GM19025 (cell line): ENCODE results near the gene PEAR1.
"Not testable (repeated sequence)": the region's sequence is repeated elsewhere in the genome, so short reads cannot be mapped to it uniquely, and the experiment has no call there.

Experiments
- ATAC-seq: cut with Tn5 transposase; IDR thresholded peaks from one replicate; pipeline ENCODE4 v1.9.1; 2021; ENCODE audit warnings: mild to moderate bottlenecking, low read depth, moderate library complexity; ENCODE audit not compliant: unreplicated experiment

Gene PEAR1

DNA sequence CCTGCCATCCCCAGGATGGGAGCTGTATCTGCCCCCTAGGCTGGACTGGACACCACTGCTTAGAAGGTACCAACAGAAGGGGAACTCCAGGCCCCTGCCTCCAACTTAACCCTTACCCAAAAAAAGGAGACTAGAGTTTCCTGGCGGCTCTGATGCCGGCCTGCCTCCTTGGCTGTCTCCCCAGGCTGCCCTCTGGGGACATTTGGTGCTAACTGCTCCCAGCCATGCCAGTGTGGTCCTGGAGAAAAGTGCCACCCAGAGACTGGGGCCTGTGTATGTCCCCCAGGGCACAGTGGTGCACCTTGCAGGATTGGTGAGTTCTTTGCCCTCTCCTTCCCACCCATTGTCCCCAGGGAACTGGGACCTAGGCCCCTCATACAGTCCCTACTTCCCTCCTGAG is 18.8 kb downstream of the PEAR1 start:
- ATAC-seq: no peak

DNA sequence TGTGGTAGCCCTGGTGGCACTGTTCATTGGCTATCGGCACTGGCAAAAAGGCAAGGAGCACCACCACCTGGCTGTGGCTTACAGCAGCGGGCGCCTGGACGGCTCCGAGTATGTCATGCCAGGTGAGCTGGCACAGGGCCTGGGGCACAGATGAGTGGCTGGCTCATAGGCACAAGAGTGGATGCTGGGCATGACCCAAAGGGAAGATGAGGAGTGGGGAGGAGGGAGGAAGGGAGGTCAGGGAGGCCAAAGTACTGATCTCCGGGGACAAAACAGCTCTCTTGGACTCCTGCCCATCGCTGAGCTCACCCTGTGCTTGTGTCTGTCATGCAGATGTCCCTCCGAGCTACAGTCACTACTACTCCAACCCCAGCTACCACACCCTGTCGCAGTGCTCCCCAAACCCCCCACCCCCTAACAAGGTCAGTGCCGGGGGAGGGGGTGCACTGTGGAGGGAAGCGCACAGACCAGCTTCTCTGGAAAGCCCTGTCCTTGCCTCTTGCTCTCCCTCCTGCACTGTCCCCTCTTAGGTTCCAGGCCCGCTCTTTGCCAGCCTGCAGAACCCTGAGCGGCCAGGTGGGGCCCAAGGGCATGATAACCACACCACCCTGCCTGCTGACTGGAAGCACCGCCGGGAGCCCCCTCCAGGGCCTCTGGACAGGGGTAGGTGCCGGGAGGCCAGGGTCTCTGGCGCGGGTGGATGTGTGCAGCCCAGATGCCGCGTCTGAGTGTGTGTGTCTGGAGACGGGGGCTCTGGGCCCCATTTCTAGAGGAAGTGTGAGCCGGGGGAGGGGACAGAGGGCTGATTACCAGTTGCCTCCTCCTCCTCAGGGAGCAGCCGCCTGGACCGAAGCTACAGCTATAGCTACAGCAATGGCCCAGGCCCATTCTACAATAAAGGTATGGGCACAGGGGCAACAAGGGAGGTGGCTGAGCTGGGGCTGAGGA is 19.6 kb downstream of the PEAR1 start:
- no peak for ATAC-seq

DNA sequence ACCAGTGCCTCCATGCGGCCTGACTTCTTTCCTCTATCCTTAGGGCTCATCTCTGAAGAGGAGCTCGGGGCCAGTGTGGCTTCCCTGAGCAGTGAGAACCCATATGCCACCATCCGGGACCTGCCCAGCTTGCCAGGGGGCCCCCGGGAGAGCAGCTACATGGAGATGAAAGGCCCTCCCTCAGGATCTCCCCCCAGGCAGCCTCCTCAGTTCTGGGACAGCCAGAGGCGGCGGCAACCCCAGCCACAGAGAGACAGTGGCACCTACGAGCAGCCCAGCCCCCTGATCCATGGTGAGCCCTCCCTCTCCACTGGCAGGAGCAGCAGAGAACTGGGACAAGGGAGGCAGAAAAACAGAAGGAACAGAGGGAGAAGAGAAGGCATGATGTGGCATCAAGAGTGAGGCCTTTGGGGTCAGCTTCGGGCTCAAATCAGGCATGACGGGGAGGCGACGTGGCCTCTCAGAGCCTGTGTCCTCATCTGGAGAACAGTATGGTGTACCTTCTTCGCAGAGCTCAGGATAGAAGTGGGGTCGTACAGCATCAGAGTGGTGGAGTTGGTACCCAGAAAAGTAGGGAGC is 20.4 kb downstream of the PEAR1 start:
- no peak for ATAC-seq

DNA sequence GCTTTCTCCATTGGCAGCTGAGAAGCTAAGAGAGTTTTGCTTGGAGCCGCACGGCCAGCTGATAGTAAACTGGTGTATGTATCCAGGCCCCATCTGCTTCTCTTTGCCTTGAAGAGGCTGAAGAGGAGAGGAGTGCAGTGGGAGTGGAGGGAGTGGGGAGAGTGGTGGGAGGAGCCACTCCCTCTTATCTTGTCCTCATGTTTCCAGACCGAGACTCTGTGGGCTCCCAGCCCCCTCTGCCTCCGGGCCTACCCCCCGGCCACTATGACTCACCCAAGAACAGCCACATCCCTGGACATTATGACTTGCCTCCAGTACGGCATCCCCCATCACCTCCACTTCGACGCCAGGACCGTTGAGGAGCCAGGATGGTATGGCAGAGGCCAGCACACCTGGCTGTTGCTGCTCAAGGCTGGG is 20.9 kb downstream of the PEAR1 start:
- no peak for ATAC-seq

- no peak for ATAC-seq
These were observed 26.9 kb downstream of the PEAR1 start, which contains the start of gene LRRC71 for GRCh38 chr1:156920233-156921052. LRRC71 (plus strand) TSS chr1:156920632; CDS start chr1:156920804, 172 bp downstream.

DNA sequence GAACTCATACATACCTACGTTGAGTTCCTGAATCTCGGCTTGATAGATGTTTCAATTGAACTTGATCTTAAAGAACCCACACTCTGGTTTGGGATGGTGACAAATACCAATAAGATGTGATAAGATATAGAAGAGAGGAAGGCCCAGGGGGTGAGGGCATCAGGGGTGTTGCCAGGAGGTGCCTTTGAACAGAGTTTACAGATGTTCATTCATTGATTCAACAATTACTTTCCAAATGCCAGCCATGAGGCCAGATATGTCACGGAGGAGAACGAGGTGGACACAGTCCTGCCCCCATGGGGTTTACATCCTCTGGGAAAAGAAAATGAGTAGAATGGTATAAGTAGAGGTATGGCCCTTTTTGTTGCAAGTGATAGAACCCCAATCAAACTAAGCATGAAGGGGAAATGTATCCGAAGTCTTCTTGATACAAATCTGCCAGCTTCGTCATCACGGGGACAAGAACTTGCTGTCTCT is 27.6 kb downstream of the PEAR1 start:
- no peak for ATAC-seq

GRCh38 chr1:156922986-156923669 is 29.6 kb downstream of the PEAR1 start:
- ATAC-seq: no peak

GRCh38 chr1:156923670-156924477 is 30.4 kb downstream of the PEAR1 start:
- no peak for ATAC-seq

GRCh38 chr1:156924478-156925153 is 31.1 kb downstream of the PEAR1 start:
- no peak for ATAC-seq

DNA sequence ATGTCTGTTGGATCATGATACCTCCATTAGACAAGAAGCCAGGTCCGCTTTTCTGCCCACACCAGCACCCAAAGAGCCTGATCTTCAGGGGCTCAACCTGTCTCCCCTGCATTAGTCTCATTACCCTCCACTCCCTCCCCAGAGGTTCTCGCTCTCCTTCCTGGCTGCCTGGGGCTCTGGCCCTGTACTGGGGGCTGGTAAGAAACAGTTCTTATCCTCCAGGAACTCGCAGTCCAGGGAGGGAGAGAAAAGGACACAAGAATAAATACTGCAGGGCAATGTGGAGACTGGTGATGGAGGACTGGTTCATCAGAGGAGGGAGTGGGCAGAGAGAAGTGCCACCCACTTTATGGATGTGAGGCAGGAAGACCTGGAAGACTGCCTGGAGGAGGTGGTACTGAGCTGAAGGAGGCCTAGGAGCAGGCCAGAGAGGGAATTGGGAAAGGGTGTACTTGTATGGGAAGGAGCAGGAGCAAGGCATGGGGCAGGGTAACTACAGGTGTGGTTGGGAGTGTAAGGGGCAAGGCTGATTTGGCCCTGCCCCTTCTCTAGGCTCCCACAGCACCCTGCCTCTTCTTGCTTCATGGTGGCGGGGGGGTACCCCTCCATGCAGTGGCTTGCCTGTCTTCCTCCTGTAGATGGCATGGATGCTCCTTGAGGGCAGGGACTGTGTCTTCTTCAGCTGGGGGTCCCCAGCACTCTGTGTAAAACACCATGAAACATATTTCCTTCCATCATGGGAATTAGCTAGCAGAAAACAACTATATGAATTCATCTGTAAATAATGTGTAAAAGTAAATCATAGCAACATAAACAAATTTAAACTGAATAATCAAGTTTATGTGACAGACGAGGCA is 31.9 kb downstream of the PEAR1 start:
- no peak for ATAC-seq

DNA sequence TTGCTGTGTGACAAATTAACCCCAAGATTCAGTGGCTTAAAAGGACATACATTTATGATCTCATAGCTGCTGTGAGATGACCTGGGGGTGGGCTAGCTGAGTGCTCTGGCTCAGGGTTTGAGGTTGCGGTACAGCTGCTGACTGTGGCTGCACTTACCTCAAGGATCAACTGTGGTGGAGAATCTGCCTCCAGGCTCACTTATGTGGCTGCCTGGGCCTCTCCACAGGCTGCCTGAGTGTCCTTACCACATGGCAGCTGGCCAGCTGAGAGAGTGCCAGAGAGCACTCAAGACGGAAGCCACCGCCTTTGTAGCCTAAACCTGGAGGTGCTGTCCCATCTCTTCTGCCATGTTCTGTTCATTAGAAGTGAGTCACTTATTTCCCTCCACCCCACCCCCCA is 32.7 kb downstream of the PEAR1 start:
- no peak for ATAC-seq

- ATAC-seq: not testable (repeated sequence)
These were observed 33.2 kb downstream of the PEAR1 start for GRCh38 chr1:156926695-156927094.

- ATAC-seq: no peak
These were observed 33.9 kb downstream of the PEAR1 start for GRCh38 chr1:156927215-156928042.

GRCh38 chr1:156928043-156928602 is 34.6 kb downstream of the PEAR1 start:
- no peak for ATAC-seq

DNA sequence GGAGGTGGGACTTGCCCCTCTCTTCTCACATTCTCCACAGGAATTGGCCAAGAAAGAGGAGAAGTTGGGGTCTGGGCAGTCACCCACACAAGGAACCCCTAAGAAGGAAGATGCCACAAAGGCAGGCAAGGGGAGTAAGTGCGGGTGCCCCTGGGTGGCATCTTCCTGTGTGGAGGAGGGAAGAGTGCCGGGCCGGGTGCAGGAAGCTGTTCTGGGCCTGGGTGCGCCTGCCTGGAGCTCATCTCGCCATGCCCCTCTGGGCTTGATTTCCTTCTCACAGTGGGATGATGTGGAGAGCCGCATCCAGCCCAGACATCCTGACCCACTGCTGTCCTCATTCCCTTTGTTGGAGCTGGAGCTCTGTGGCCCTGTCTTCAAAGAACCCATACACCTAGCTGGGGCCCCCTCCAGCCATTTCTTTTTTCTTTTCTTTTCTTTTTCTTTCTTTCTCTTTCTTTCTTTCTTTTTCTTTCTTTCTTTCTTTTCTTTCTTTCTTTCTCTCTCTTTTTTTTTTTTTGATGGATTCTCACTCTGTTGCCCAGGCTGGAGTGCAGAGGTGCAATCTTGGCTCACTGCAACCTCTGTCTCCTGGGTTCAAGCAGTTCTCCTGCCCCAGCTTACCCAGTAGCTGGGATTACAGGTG is 36.2 kb downstream of the PEAR1 start:
- no peak for ATAC-seq

- no peak for ATAC-seq
These were observed 37.0 kb downstream of the PEAR1 start for GRCh38 chr1:156930483-156930882.
